Measurements from ENCODE around the gene PRSS3. TPM values are rescaled to one million over a fixed set of nuclear protein-coding genes. Genes with fewer than 3 reads are reported as not detected.

PRSS3 gene
- total and polyA plus RNA-seq, 9 of the 15 experiments (the other 6 are each of a cell fraction or from before 2014, with no cell fraction given): 0.35 to 0.42 TPM; not detected in 7

- TF ChIP-seq MLX (CRISPR knock-in tag; conservative IDR thresholded peaks at IDR 0.05) (no peak), JUND (IDR thresholded peaks at IDR 0.05; ENCODE audit: borderline replicate concordance, low read depth, low read length) (no peak), JUND (tag; IDR thresholded peaks at IDR 0.05; ENCODE audit: borderline replicate concordance, low read depth, low read length) (peak; percentile 7; the same call in 1 of the 3 replicates), ZNF324 (CRISPR knock-in tag; IDR thresholded peaks at IDR 0.05) (no peak), ZHX1 (conservative IDR thresholded peaks at IDR 0.05; ENCODE audit: low read length) (no peak), XRCC5 (IDR thresholded peaks at IDR 0.05; ENCODE audit: low read depth, low read length) (no peak), KAT2B (IDR thresholded peaks at IDR 0.05; ENCODE audit: low read depth, low read length) (no peak), ELF1 (tag; IDR thresholded peaks at IDR 0.05) (0 out of 2 replicates have a peak, but pooled peaks have one; percentile 23), RHOXF2B (CRISPR knock-in tag; conservative IDR thresholded peaks at IDR 0.05) (no peak), UBTF (IDR thresholded peaks at IDR 0.05; ENCODE audit: borderline replicate concordance in 1 of 2, low read depth in 2 of 2, low read length in 2 of 2) (no peak), BHLHE40 (IDR thresholded peaks at IDR 0.05; ENCODE audit: low read length) (peak; percentile 81), ZNF134 (CRISPR knock-in tag; conservative IDR thresholded peaks at IDR 0.05) (no peak), ZNF354B (CRISPR knock-in tag; IDR thresholded peaks at IDR 0.05) (no peak), SREBF1 (IDR thresholded peaks at IDR 0.05; ENCODE audit: borderline replicate concordance, low read depth, low read length) (no peak), CREM (IDR thresholded peaks at IDR 0.05; ENCODE audit: low read depth) (peak; percentile 92), RBFOX2 (IDR thresholded peaks at IDR 0.05; ENCODE audit: low read depth, low read length) (peak; percentile 90), STAT5B (CRISPR knock-in tag; IDR thresholded peaks at IDR 0.05) (no peak), ZBTB43 (CRISPR knock-in tag; IDR thresholded peaks at IDR 0.05) (no peak), MBD2 (IDR thresholded peaks at IDR 0.05; ENCODE audit: borderline replicate concordance, low read depth) (peak; percentile 35; the same call in 1 of the 2 replicates), ILK (tag; IDR thresholded peaks at IDR 0.05; ENCODE audit: borderline replicate concordance, low read depth) (no peak), MTA1 (IDR thresholded peaks at IDR 0.05; ENCODE audit: borderline replicate concordance) (peak; percentile 89)
Measured at GRCh38 chr9:33816327-33817252, 21.2 kb downstream of the PRSS3 start, which contains the start of gene UBE2R2 (continued).
